HG02852 (cell line): ENCODE results near the gene ABCA5.
"Not testable (repeated sequence)": the region's sequence is repeated elsewhere in the genome, so short reads cannot be mapped to it uniquely, and the experiment has no call there.

ENCODE experiments used
- ATAC-seq: cut with Tn5 transposase; IDR thresholded peaks from one replicate; pipeline ENCODE4 v1.9.1; 2021; ENCODE audit warnings: mild to moderate bottlenecking, moderate library complexity; ENCODE audit not compliant: unreplicated experiment

The ABCA5 gene

DNA sequence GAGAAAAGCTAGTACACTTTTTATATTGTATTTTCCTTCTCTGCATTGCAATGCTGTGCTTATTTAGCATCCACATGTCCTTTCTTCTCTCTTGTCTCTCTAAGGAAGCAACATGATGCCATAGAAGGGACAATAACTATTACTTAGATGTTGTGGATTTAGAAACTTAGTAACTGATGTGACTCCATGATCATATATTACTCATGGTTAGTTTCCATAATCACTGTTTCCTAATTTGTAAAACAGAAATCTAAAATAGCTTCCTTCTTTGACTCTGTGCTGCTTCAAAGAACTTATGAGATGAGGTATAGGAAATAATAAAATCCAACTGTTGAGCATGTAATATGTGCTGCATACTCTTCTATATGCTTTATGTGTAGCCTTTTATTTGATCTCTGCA, 6.6 kb upstream of the ABCA5 start:
- no peak for ATAC-seq

GRCh38 chr17:69331756-69332155, 4.8 kb upstream of the ABCA5 start:
- no peak for ATAC-seq

GRCh38 chr17:69326377-69327059, 415 bp downstream of the ABCA5 start:
- ATAC-seq = peak; percentile 16

DNA sequence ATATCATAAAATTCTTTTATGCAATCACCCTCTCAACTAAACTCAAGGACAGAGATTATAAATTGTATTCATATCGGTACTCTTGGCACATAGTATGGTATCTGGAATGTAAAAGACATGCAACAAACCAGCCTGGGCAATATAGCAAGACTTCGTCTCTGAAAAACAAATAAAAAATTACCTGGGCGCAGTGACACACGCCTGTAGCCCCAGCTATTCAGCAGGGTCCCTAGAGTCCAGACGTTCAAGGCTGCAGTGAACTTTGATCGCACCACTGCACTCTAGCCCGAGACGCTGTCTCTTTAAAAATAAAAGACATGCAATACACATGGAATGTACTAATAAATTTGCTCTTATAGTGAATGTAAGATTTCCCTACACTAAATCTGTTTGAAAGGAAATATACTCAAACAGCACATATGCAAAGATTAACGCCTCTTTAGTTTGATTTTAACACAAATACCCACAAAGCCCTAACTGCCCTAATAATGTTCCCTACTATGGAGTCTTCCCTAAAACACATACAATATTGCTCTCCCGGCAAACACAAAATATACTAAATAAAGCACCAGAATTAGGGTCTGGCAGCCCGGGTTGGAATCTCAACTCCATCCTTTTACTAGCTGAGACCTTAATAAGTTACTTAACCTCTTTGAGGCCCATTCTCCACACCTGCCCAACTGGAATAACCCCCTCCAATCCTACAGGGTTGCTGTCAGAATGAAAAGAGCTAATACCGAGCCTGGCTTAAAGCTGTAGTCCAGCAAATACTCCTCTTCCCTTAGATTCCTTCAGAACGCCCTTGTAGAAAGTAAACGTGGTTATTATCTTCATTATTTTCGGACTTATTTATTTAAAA, 1.2 kb downstream of the ABCA5 start:
- ATAC-seq = no peak

DNA sequence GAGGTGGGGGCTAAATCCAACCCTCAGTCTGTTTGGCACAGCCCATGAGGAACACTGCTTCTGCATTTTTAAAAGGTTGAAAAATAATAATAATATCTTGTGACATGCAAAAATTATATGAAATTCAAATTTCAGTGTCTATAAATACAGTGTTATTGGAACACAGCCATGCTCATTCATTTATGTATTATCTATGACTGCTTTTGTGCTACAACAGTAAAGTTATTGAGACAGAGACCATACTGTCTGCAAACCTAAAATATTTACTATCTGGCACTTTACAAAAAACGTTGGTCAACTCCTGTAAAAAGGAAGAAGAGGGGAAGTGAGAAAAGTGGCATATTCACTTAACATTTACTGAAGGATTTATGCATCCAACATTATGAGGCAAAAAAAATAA, 3.1 kb downstream of the ABCA5 start:
- ATAC-seq = no peak

GRCh38 chr17:69320908-69321238, 6.1 kb downstream of the ABCA5 start:
- ATAC-seq = no peak

DNA sequence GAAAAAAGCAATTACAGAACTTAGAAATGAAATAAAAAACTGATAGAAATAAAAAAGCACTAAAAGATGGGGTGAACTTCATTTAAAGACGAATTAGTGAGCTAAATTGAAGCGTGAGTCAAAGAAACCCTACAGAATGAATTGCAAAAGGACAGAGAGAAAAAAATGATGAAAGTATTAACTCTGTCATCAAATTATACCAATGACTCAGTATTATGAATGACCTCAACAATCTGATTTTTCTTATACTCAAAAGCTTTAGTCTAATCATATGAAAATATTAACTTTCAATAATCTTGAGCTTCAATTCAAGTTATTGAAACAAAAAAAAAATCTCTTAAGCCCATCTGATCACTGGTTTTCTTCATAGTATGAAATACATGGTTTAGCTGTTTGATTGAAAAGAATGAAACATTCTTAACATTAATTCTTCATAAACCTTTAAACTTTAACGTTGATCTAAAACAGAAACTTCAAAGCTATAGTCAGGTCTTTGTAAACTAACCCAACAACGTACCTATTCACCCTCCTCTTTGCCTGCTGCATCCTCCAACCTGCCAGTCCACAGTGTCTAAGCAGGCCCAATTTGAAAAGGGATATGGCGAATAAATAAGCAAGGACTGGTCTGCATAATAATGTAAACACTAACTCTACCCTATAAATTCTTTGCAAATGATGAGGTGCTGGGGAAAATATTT, 6.6 kb downstream of the ABCA5 start:
- ATAC-seq = no peak

DNA sequence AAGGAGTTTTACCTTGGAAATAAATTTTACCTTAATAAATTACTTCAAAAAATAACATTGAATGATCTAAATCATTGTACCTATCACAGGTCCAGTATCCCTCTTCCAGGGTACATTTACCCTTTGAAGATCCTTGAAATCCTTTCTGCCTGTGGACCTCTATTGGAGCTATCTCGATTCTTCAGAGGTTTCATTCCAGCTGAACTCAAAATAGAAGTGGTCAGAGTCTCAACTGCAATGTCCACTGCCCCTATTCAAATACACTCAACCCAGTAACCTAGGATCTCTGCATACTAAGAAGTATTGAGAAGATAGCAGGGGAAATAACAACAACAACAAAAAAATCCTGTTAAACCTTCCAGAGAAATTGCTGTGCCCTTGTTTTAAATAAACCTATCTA, 9.3 kb downstream of the ABCA5 start:
- no peak for ATAC-seq

DNA sequence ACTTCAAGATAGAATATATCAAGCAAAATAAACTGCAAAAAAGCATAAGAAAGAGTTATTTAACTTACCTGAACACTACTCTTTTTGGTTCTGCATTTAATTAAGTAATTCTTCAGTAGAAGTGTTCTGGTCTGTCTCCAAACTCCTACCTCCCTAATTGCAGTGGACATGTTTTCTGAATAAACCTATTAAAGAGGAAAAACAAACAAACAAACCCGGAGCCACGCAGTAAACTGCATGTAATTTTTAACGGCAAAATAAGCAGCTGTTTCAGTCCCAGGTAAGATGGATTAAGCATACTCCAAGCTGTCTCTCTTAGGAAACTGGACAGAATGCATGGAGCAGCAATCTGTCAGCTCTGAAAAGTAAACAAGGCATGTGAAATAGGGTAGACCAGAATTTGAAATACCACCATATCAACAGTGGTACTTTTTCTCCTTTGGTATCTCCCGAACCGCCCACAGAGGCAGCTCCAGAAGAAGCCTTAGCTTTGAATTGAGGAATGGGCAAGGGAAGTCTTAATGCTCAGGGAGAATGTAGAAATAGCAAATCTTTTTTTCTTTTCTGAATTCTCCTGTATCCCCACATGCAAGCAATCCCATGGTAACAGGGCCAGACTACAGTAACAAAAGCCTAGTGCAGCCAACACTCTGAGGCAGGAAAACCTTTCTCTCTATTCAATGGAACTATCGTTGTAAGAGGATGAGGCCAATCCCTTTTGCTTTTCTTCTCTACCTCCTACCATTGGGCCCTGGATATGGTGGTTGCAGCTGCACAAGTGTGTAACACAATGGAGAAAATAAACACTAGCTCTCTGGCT, 12.5 kb downstream of the ABCA5 start:
- ATAC-seq = no peak

GRCh38 chr17:69305177-69305576, 21.8 kb downstream of the ABCA5 start:
- ATAC-seq = no peak

DNA sequence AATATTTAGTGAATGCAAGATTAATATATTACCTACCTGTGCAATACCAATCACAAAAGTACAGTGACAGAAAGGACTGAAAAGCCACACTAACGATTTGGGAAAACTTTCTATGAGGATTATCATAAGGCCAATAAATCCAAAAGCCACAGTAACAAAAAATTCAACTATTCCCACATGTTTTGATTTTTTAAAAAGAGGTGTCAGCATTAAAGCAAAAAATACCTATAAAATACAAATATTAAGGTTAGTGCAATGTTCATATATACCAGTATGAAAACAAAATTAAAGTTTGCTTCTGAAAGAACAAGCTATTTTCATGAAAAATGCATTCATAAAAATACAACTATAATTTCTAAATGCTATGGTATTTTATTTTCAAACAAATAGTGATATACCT, 24.3 kb downstream of the ABCA5 start:
- ATAC-seq = no peak

- ATAC-seq = no peak
These were observed 26.7 kb downstream of the ABCA5 start for GRCh38 chr17:69300222-69300621.

DNA sequence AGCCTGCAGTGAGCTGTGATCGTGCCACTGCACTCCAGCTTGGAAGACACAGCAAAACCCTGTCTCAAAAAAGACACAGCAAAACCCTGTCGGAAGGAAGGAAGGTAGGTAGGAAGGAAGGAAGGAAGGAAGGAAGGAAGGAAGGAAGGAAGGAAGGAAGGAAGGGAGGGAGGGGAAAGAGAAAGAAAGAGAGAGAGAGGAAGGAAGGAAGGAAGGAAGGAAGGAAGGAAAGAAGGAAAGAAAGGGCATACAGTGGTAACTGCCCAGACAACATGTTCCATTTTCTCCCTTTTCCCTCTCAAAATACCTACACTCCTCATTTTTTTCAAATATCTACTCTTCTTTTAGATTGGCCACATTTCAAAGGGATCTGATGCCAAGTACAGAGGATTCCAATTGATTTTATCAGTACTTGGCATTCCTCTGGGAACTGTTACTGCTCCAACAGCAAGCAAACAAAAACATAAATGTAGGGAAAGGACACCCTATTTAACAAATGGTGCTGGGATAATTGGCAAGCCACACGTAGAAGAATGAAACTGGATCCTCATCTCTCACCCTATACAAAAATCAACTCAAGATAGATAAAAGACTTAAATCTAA, 28.7 kb downstream of the ABCA5 start:
- ATAC-seq = not testable (repeated sequence)

DNA sequence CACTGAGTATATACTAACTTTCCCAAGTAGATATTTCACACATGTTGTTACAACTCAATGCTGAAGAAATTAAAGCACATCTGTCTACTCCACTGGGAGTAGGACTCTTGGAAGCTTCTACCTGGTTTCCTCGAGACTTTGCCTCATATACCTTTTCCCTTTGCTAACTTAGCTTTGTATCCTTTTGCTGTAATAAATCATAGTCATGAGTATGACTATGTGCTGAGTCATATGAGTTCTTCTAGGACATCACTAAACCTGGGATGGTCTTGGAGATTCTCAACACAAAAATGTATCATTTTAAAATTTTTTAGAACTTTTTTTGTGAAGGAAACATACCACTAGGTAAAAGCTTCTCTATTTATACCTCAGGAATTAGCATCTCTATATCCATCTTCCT, 39.8 kb downstream of the ABCA5 start:
- no peak for ATAC-seq

- ATAC-seq = no peak
These were observed 40.7 kb downstream of the ABCA5 start for GRCh38 chr17:69286257-69286656.

DNA sequence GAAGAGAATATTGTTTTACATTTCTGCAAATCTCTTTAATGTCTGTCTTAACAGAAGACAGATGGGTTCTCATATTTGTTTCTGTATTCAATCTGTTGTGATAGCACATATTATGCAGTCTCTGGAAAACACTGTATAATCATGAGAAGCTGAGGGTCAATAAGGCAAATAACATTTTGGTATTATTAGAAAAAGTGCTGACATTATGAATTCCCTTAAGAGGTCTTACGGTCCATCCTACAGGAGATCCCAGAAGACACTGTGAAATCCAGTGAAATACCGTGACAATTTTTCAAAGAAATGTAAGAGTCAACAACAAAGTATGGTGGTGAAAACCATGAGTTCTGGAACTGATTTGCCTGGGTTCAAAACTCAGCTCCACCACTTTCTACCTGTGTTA, 42.3 kb downstream of the ABCA5 start:
- no peak for ATAC-seq

GRCh38 chr17:69282002-69282401, 44.9 kb downstream of the ABCA5 start:
- ATAC-seq = no peak

DNA sequence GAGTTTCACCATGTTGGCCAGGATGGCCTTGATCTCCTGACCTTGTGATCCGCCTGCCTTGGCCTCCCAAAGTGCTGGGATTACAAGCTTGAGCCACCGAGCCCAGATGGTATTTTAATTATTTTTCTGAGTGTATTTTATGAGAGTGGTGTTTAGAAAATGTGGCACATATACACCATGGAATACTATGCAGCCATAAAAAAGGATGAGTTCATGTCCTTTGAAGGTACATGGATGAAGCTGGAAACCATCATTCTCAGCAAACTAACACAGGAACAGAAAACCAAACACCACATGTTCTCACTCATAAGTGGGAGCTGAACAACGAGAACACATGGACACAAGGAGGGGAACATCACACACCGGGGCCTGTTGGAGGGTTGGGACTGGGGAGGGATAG, 50.7 kb downstream of the ABCA5 start:
- ATAC-seq = not testable (repeated sequence)

DNA sequence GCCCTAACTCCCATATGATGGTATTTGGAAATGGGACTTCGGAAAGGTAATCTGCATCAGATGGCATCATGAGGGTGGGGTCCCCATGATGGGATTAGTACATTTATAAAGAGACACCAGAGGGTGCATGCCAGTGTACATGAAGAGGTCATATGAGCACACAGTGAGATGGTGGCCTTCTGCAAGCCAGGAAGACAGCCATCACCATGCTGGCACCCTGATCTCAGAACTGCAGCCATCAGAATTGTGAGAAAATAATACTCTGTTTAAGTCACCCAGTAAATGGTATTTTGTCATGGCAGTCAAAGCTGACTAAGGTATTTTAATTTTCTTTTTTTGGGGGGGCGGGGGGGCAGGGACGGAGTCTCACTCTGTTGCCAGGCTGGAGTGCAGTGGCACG, 51.2 kb downstream of the ABCA5 start:
- ATAC-seq = no peak

- no peak for ATAC-seq
These were observed 55.9 kb downstream of the ABCA5 start for GRCh38 chr17:69271023-69271422.
